ENCODE data around the gene POMC.
A peak's percentile ranks its signal among the peaks of the same experiment; 100 is the strongest.
"Not testable (repeated sequence)": the region's sequence is repeated elsewhere in the genome, so short reads cannot be mapped to it uniquely, and the experiment has no call there.

POMC gene

DNA sequence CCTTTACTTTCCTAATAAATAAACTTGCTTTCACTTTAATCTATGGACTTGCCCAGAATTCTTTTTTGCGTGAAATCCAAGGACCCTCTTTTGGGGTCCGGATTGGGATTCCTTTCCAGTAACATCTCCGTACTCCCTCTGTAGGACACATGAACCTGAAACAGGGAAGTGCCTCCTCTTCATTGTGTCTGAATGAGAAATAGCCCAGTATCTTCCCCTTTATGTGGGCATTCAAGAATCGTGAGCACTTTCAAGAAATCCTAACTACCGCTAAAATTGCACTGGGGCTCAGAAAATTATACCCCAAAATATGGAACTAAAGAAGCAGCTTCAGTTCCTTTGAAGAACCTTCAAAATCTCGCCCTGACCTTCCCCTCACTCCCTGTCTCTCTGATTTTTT lies 7.8 kb upstream of the POMC start:
- DNase-seq: no peak

DNA sequence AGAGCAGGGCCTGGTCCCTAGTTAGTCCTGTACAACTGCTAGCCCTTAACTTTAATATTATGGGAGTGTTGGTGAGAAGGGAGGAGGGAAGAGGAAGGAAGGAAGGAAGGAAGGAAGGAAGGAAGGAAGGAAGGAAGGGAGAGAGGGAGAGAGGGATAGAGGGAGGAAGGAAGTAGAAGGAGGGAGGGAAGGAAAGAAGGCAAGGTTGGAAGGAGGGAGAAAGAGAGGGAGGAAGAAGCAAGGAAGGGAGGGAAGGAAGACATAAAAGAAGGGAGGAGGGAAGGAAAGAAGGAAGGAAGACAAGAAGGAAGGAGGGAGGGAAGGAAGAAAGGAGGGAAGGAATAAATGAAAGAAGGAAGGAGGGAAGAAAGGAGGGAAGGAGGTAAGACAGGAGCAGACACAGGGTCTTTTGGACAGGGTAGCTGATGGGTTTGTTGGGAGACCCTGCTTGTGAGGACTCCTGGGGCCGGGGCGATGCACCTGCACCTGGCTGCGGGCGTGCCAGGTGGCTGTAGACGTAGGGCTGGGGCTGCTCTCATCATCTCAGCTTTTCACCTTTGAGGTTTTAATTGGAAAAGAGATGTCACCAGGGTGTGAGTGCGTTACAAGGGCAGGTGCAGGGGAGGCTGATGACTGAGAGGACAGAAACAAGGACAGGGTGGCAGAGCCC lies 5.9 kb upstream of the POMC start:
- DNase-seq: no peak

DNA sequence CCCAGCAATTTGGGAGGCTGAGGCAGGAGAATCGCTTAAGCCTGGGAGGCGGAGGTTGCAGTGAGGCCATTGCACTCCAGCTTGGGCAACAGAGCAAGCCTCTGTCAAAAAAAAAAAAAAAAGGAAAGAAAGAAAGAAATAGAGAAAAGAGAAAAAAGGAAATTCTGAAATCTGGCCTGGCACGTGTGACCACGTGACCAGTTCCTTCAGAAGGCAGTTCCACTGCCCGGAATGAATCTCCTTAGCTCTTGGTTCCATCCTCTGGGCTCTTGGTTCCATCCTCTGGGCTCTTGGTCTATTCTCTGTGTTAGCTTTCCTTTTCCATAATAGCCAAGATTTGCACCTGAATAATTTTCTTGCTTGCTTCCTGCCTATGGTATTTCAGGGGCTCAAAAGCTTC lies 5.3 kb upstream of the POMC start:
- DNase-seq: no peak

DNA sequence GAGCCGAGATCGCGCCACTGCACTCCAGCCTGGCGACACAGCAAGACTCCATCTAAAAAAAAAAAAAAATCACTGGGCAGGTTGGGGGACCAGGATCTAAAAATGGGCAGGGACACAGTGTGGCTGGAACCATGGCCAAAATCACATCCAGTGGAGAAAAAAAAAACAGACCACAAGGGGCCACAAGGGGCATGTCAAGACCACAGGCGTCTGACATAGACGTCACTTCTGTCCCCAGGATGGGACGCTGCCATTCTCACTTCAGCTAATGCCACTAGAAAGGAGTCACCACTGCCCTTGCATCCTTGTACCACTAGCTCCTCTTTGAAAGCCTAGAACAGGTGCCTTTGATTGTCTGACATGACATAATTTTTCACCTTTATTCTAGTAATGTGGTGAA lies 2.5 kb upstream of the POMC start:
- DNase-seq: no peak

DNA sequence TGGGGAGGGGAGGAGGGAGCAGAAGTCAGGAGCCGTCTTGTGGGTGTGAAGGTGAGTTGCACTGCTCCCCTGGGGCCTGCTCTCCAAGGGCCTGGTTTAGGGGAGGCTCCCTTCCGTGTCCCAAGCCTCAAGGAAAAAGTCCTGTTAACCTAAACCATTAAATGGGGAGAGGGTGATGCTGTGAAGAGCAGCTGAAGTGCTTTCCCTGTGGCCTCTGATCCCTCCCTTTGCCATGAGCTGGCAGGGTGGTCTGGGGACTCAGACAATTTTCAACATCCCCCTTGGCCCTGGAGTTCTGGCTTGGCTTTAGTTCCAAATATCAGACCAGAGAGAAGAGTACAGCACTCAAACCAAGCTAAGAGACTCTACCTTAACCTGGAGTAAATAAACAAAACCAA lies 692 bp upstream of the POMC start:
- no peak for DNase-seq

DNA sequence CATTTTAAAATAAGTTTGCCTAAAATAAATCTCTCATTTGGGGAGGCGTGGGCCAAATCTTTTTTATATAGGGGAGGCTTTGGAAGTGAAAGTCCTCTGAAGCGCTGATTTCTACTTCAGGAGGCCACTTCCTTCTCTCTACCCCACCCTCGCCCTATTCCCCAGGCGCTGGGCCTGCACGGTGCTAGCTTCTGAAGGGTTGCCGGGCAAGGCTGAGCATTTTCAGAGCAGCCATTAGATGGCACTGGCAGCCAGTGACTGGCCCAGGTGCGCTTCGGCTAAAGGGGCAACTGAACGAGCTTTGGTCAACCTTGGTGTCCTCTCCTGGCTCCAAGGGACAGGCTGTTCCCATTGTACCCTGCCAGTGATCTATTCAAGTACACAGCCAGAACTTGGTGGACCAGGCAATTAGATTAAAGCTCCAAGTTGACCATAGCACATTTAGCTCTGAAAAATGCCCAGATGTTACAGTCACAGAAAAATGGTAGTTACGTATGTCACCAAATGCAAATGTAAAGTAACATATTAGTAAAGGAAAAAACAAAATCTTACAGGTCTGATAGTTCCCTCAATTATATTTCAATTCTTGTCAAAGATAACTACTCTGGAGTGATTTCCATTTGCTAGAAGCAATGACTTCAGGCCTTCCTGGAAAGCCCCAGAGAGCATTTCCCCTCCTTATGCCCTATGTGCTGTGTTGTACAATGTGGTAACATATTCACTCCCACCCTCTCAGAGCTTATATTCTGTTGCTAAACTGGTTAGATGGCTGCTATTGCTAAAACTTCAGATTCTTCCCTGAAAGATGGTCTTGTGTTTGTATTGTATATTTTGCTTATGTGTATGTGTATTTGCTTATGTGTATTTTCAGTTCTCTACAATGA lies 2.1 kb downstream of the POMC start:
- peak; percentile 55 for DNase-seq

DNA sequence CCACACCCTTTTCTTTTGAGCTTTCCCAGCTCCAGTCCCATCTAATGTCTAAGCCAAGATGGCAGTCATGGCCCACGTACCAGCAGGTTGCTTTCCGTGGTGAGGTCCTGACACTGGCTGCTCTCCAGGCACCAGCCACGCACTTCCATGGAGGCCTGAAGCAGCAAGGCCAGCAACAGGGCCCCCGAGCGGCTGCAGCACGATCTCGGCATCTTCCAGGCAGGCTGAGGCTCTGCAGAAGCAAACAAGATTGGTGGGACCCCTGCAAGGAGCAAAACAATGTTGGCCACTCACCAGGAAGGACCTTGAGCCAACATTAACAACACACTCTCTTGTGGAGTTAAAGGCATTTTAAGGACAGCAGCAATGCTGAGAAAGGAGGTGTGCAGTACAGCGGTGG lies 3.8 kb downstream of the POMC start:
- DNase-seq: no peak

DNA sequence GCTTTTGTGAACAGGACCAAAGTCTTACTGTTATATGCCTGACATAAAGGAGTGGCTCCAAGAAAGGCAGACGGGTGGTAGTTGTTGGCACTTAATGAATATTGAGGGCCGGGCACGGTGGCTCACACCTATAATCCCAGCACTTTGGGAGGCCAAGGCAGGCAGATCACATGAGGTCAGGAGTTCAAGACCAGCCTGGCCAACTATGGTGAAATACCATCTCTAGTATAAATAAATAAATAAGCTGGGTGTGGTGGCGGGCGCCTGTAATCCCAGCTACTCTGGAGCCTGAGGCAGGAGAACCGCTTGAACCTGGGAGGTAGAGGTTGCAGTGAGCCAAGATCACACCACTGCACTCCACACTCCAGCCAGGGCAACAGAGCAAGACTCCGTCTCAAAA lies 6.3 kb downstream of the POMC start:
- not testable (repeated sequence) for DNase-seq

DNA sequence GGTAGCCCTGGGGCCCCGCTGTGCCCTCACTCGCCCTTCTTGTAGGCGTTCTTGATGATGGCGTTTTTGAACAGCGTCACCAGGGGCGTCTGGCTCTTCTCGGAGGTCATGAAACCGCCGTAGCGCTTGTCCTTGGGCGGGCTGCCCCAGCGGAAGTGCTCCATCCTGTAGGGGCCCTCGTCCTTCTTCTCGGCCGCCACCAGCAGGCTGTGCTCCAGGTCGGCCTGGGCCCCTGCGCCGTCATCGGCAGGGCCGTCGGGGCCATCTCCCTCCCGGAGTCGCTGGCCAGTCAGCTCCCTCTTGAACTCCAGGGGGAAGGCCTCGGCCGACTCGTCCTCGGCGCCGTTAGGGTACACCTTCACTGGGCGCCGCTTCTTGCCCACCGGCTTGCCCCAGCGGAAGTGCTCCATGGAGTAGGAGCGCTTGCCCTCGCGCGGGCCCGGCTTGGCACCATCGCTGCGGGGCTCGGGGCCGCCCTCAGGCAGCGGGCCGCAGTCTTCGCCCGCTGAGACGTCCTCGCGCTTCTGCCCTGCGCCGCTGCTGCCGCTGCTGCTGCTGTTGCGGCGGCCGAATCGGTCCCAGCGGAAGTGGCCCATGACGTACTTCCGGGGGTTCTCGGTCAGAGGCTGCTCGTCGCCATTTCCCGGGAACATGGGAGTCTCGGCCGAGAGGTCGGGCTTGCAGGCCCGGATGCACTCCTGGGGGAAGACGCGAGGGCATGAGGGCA lies 7.2 kb downstream of the POMC start:
- DNase-seq: no peak

DNA sequence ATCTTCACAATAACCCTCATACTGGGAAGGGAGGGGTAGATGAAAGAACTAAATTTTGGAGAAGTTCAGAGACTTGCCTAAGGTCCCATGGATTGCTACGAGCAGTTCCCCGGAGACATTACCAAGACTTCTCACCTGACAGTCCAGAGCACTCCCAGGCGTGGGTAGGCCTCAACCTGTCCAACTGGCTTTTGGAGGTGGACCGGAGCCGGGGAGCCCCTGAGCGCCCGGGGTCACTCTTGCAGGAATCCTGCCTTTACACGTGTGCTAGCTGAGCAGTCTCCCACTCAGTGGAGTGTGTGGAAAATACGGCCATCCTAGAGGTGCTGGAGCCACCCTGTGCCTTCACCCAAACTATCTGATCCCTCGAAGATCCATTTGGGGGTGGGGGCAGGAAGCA lies 8.0 kb downstream of the POMC start:
- DNase-seq: no peak

DNA sequence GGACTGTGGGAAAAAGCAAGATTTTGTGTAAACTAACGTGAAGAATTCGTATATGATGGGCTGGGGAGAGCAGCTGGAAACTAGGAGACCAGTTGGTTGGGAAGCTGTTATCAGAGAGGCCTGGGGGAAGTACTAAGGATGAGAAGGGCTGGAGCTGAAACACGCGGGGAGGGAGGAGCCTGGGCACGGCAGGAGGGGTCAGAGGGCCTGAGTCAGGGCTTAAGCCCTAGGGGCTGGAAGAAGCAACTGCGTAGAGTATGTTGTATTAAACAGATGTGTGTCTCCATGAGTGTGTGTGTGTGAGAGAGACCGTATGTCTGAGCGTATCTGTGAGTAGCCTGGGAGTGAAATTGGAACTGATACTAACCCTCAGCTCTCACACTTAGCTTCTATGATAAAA lies 8.4 kb downstream of the POMC start:
- peak; percentile 13 for DNase-seq

DNA sequence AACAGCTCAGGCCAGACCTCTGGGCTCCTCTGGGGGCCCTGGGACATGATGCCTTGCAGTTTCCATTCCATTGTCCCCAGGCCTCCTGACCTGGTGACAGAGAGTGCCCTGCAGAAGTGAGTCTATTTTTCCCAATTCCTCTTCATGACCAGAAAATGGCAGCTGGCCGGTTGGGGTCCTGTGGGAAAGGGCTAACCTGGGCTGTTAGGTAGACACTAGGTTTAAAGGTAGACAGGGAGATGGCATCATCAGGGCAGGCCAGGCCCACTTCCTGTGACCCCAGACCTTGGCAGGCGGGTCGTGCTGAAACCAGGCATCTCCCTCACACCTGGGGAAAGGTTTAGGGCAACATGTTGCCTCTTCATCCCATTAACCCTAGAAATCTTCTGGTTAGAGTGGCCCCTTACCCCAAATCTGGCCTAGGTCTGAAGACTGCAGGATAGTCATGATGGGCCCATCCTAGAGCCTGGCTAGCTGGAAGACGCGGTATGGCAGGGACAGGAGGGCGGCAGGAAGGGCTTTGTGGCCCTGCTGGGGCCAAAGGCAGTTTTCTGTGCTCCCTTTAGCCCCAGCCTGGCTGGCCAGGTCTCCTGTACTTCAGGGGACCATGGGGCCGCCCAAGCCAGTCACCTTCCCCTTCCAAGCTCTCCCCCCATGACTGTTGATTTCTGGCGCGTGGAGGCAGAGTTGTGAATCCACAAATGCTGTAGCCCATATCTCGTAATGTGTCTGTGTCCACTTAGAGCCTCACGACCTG lies 10.1 kb downstream of the POMC start:
- no peak for DNase-seq

DNA sequence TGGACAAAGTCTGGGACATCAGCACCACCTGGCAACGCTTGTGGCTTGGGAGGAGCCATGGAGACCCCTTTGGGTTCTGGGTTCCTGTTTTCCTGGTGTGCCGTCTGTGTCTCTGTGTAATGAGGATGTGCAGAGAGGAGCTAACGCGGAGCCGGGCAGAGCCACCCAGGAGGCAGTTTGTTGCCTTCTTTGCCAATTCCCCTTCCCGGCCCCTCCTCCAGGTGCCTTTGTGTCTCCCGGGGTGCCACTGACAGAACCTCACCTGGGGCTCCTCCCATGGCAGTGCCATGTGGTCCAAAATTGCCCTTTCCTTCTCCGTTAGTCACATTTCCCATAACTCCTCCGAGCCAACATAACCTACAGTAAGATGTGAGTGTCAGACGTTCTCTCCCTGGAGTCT lies 13.0 kb downstream of the POMC start:
- no peak for DNase-seq

DNA sequence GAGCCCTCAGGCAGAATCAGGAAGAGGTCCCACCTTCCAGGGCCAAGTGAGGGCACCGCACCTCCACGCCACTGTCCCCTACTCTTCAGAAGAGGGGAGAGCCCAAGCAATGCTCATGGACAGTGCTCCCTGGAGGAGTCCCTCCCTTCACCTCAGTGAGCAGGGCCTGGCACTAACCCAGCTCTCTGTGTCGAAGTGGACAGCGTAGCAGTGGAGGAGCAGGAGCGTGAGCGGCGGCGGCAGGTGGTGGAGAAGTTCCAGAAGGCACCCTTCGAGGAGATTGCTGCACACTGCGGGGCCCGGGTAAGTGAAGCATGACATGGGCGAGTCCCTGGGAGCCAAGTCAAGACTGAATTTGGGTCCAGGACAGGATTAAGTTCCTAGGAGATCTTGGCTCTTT lies 16.7 kb downstream of the POMC start:
- no peak for DNase-seq

DNA sequence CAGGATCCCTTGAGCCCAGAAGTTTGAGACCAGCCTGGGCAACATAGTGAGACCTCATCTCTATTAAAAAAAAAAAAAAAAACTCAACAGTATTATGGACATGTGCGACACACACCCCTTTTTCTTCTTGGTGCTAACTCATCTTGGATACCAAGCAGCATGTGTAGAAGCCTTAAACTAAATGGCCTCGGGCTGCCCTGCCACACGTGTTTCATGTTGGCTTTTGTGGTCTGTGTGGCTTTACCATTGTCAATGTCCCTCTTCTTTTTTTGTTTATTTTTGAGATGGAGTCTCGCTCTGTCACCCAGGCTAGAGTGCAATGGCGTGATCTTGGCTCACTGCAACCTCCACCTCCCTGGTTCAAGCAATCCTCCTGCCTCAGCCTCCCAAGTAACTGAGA lies 17.4 kb downstream of the POMC start:
- not testable (repeated sequence) for DNase-seq

DNA sequence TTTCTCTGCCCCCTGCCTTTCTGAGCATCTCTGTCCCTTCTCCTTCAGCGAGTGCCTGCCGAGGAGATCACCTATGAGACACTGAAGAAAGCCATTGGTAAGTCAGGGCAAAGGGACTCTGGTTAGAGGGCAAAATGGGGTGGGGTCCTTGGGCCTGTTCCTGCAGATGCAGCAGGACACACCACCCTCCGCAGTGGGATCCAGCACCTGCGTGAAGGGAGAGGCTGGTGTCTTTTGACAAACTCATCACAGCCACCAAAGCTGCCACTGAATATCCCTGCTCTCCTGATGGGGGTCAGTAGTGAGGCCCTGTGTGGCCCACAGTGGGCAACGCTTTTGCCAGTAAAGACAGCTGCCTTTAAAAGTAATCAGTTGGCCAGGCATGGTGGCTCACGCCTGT lies 18.7 kb downstream of the POMC start:
- DNase-seq: no peak

DNA sequence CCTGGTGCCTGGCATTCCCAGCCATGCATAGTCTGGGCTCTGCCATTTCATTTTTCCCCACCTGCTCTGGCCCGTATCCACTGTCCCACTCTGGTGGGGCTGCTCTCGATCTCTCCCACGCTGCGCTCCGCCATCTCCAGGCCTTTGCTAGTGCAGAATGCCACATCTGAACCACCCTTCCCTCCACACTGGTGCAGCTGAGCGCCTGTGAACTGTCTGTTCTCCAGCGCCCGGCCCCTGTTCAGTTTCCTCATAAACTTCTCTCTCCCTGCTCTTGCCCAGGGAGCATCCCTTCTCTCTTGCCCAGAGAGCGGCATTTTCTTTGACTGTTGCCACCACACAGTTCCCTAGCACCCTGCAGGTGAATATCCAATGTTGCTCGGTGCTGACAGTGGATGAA lies 21.5 kb downstream of the POMC start:
- DNase-seq: no peak

DNA sequence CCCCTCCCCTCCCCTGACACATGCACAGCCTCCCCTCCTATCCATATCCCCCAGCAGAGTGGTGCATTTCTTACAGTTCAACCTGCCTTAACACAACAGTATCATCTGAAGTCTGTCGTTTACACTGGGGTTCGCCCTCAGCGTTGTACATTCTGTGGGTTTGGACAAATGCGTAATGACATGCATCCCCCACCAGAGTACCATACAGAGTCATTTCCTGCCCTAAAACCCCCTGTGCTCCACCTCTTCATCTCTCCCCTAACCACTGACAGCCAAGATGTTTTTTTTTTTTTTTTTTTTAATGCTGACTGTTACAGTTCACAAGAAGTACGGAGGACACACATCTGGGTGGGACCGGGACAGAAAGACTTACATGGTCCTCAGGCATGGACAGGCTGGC lies 22.6 kb downstream of the POMC start:
- no peak for DNase-seq

DNA sequence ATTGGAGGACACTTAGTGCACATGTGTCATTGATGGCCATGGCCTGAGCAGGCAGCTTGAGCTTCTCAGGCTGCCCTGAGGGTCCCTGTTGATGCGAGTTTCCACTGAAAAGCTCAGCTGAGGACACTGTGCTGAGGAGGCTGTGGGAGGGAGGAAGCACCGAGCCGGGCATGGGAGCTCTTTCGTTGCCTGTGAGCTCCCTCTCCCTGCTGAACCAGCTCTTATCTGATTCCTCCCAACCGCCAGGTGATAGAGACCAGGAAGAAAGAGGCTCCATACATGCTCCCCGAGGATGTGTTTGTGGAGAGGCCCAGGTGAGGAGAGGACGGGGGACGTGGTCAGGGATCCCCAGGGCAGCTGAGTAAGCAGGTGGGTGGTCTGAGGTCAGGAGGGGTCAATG lies 27.3 kb downstream of the POMC start:
- DNase-seq: no peak

DNA sequence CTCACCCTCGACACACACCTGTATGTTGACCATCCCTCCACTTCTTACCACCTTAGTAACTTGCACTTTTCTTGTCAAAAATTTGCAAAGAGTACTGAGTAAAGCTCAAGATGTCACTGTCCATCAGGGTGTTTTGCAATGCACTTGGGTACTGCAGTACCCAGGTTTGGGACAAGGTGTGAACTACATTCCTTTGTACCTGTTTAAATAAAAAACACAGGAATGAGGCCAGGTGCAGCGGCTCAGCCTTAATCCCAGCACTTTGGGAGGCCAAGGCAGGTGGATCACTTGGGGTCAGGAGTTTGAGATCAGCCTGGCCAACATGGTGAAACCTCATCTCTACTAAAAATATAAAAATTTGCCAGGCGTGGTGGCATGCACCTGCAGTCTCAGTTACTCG lies 27.8 kb downstream of the POMC start:
- DNase-seq: not testable (repeated sequence)

DNA sequence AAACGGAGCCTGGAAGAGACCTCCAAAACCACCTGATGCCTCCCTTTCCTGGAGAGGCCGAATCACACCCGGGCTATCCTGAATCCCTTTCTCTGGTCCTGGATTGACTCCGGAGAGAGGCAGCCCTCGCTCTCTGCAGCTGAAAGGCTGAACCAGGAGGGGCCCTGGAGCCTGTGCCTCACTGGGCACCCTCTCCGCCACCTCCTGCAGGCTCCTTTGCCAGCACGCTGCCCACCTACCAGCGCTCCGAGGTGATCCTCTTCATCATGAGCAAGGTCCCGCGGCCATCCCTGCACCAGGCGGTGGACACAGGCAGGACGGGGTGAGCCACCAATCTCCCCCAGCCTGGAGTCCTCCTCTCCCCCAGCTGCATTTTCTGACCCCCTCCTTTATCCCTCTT lies 35.7 kb downstream of the POMC start:
- DNase-seq: no peak

DNA sequence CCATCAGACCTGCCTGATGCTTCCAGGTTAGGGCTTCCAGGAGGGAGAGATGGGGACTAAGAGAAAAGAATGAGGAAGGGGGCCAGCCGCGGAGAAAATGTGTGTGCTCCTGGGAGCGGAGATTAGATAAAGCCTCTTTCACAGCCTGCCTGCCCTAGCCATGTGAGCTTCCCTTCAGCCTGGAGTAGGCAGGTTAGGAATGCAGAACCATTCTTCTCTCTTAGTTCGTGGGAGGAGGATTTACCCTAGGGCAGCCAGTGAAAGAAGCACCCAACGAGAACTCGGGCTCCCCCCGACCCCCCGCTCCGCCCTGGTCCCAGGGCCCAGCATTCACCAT lies 36.1 kb downstream of the POMC start:
- DNase-seq: peak; percentile 48

DNA sequence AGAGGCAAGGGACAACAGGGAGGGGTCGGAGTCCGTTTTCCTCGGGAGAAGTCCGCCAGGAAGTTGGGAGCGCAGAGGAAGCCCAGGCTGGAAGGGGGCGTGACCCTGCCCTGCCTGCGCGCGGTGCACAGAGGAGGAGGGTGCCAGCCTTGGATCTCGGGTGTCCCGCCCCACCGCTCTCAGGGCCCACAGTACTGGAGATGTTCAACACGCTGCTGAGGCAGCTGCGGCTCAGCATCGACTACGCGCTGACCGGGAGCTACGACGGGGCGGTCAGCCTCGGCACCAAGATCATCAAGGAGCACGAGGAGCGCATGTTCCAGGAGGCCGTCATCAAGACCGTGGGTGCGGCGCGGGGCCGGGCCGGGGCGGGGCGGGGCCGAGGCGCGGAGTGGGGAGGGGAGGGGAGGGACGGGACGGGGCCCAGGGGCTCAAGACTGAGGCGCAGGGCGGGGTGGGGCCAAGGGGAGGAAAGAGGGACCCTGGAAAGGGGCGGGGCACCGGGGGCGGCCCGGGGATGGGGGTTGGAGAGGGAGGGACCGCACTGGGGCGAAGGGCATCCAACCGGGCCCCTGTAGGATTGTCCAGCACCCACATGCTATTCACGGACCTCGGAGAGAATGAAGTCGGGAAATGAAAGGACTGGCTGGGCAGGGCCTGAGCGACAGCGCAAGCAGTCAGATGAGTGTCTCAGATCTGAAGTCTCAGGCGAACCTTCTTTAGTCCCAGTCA lies 36.6 kb downstream of the POMC start:
- DNase-seq: no peak
